ENCODE measurements around the gene WDR36. TPM values are rescaled to one million over a fixed set of nuclear protein-coding genes. Genes with fewer than 3 reads are reported as not detected.

WDR36 gene
- total and polyA plus RNA-seq, 2 of the 8 experiments (the other 6 are each of a cell fraction or from before 2014, with no cell fraction given): 9.3 to 41.8 TPM

DNA sequence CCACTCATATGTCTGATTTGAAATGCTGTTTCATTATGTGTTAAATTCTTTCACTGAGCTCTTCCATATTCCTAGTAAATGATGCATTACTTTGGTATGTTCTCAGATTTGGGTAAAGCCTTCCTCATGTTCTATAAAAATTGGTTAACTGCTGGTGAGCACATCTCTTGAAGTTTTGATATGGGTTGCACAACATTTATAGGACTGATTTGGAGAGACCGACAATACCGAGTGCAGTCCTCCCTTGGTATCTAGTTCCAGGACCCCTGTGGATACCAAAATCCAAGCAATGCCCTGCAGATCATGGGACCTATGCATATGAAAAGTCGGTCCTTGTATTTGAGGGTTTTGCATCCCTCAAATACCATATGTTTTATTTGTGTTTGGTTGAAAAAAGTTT, 37.8 kb downstream of the WDR36 start:
- DNase-seq (ENCODE audit: low read depth in 1 of 2, low spot score in 2 of 2) (no peak), FAIRE-seq (no peak)
- no peaks in the 10 kb centered on the region for H3K23me2 ChIP-seq (ENCODE audit: low read depth, low read length)
- CTCF ChIA-PET (ENCODE audit: partially characterized antibody): no interaction called here
- H2AFZ ChIP-seq (ENCODE audit: low read length): no peak overlapping the region
- no peak overlapping the region for H2BK120ac ChIP-seq (replicated peaks; ENCODE audit: low read depth, low read length)
- no peaks in the 10 kb centered on the region for H3K27me3 ChIP-seq (replicated peaks in 1 of 4; ENCODE audit: control insufficient read depth in 3 of 4, extremely low read depth in 1 of 4, insufficient read depth in 3 of 4, low read length in 3 of 4)
- no peaks in the 10 kb centered on the region for H3K79me2 ChIP-seq (ENCODE audit: control insufficient read depth in 1 of 2, insufficient read depth in 2 of 2, low read length in 2 of 2)
- 0 out of 4 replicates have a peak overlapping the region, but pooled peaks of 1 of the 2 experiments have one; percentile 12 for H3K4me2 ChIP-seq (ENCODE audit: insufficient read depth in 1 of 2, low read depth in 2 of 2, low read length in 2 of 2)
- H2BK12ac ChIP-seq (ENCODE audit: low read depth, low read length): no peak overlapping the region
- no peak overlapping the region for H3K14ac ChIP-seq (ENCODE audit: insufficient read length)
- no peak overlapping the region for H4K8ac ChIP-seq (ENCODE audit: extremely low read depth, insufficient read depth, low read length)
- 45% methylated on average over 3 of the region's 3 CpGs; no CpG with 5 or more reads in 1 of the 2 experiments for WGBS, 2 experiments (ENCODE audit: extremely low coverage in 1 of 2, insufficient coverage in 1 of 2, insufficient read length in 1 of 2, insufficient replicate concordance in 2 of 2, low coverage in 1 of 2, low lambda C conversion rate in 2 of 2, missing lambda C conversion rate in 1 of 2)
- no peaks in the 10 kb centered on the region for H3K79me1 ChIP-seq (ENCODE audit: low read depth, low read length)
- no peak overlapping the region for H2BK20ac ChIP-seq (ENCODE audit: low read length)
- POLR2A ChIA-PET (ENCODE audit: partially characterized antibody): no interaction called here
- no peak overlapping the region for H3K9ac ChIP-seq (replicated peaks in 1 of 4; ENCODE audit: extremely low read depth in 1 of 4, low read depth in 3 of 4, low read length in 3 of 4)
- no peak overlapping the region for H2BK5ac ChIP-seq (ENCODE audit: low read depth, low read length)
- H2AK5ac ChIP-seq (ENCODE audit: low read depth, low read length): no peak overlapping the region
- H3K27ac ChIP-seq (ENCODE audit: low read depth, low read length): no peak overlapping the region
- no peaks in the 10 kb centered on the region for H3K9me3 ChIP-seq (ENCODE audit: insufficient read depth in 2 of 2, low read depth in 1 of 2, low read length in 1 of 2)
- peaks cover 3 to 13% (median 4%) of the 10 kb centered on the region in 4 experiments for H3K4me1 ChIP-seq (replicated peaks in 1 of 4; ENCODE audit: control insufficient read depth in 3 of 4, insufficient read depth in 4 of 4, low read length in 3 of 4)
- H3K23ac ChIP-seq (ENCODE audit: insufficient read length): no peak overlapping the region
- no peak overlapping the region for H3K56ac ChIP-seq (replicated peaks; ENCODE audit: insufficient read length, low read depth, low read length)
- no peaks in the 10 kb centered on the region for H4K20me1 ChIP-seq (replicated peaks in 1 of 2; ENCODE audit: control insufficient read depth in 1 of 2, insufficient read depth in 2 of 2, low read length in 2 of 2)
- H3K18ac ChIP-seq (ENCODE audit: extremely low read depth, low read length): no peak overlapping the region
- no peak overlapping the region for H3K4ac ChIP-seq (replicated peaks; ENCODE audit: insufficient read length, low read depth, low read length)
- no peak overlapping the region for H4K5ac ChIP-seq (ENCODE audit: insufficient read length, low read depth, low read length)
- no peak overlapping the region for H4K91ac ChIP-seq (replicated peaks; ENCODE audit: insufficient read length, low read length)
- H3K36me3 ChIP-seq (ENCODE audit: control insufficient read depth in 2 of 4, insufficient read depth in 4 of 4, low read length in 3 of 4): peaks cover 0 to 22% (median 3%) of the 10 kb centered on the region in 4 experiments; a peak in 4 of 8 replicates
- H2BK15ac ChIP-seq (ENCODE audit: low read length): no peak overlapping the region
- H3K4me3 ChIP-seq (ENCODE audit: extremely low read depth in 1 of 4, insufficient read depth in 2 of 4, low read depth in 3 of 4, low read length in 4 of 4): peak overlapping the region in 1 of 4 experiments; percentile 19; a peak in 1 of 8 replicates
- TF ChIP-seq NRF1 (IDR thresholded peaks at IDR 0.05; ENCODE audit: low read depth, low read length) (no peak), POLR2AphosphoS5 (IDR thresholded peaks at IDR 0.05; ENCODE audit: low read depth, low read length) (no peak)
